ENCODE measurements around the gene CHPT1.

Gene CHPT1

GRCh38 chr12:101694986-101695385 lies 2.5 kb upstream of the CHPT1 start:
- no peak for DNase-seq (ENCODE audit: low read depth)
- TF ChIP-seq CTCF (IDR thresholded peaks at IDR 0.05; ENCODE audit: control insufficient read depth, insufficient read depth, low read depth, low read length, missing control alignments) = no peak
- H3K4me3 ChIP-seq (ENCODE audit: control insufficient read depth, low read depth, low read length) = no peak overlapping the region

- no peak overlapping the region for H3K4me3 ChIP-seq (ENCODE audit: control insufficient read depth, low read depth, low read length)
- no peak for TF ChIP-seq CTCF (IDR thresholded peaks at IDR 0.05; ENCODE audit: control insufficient read depth, insufficient read depth, low read depth, low read length, missing control alignments)
- no peak for DNase-seq (ENCODE audit: low read depth)
Observed at GRCh38 chr12:101695706-101696105, 1.7 kb upstream of the CHPT1 start.

- DNase-seq (ENCODE audit: low read depth) = no peak
- TF ChIP-seq CTCF (IDR thresholded peaks at IDR 0.05; ENCODE audit: control insufficient read depth, insufficient read depth, low read depth, low read length, missing control alignments) = no peak
- peak overlapping the region; percentile 61 for H3K4me3 ChIP-seq (ENCODE audit: control insufficient read depth, low read depth, low read length)
Observed at GRCh38 chr12:101696251-101697196, 916 bp upstream of the CHPT1 start.

- TF ChIP-seq CTCF (IDR thresholded peaks at IDR 0.05; ENCODE audit: control insufficient read depth, insufficient read depth, low read depth, low read length, missing control alignments) = no peak
- peak overlapping the region; percentile 61 for H3K4me3 ChIP-seq (ENCODE audit: control insufficient read depth, low read depth, low read length)
- no peak for DNase-seq (ENCODE audit: low read depth)
Observed at GRCh38 chr12:101697930-101698799, 725 bp downstream of the CHPT1 start.

- no peak for DNase-seq (ENCODE audit: low read depth)
- peak; percentile 30 for TF ChIP-seq CTCF (IDR thresholded peaks at IDR 0.05; ENCODE audit: control insufficient read depth, insufficient read depth, low read depth, low read length, missing control alignments)
- peak overlapping the region; percentile 61 for H3K4me3 ChIP-seq (ENCODE audit: control insufficient read depth, low read depth, low read length)
Observed at GRCh38 chr12:101698800-101699347, 1.4 kb downstream of the CHPT1 start.

- no peak for TF ChIP-seq CTCF (IDR thresholded peaks at IDR 0.05; ENCODE audit: control insufficient read depth, insufficient read depth, low read depth, low read length, missing control alignments)
- DNase-seq (ENCODE audit: low read depth) = no peak
- no peak overlapping the region for H3K4me3 ChIP-seq (ENCODE audit: control insufficient read depth, low read depth, low read length)
Observed at GRCh38 chr12:101700299-101700820, 2.9 kb downstream of the CHPT1 start.
